Karpas-422 (cell line): ENCODE results near the gene HEYL. TPM values are rescaled to one million over a fixed set of nuclear protein-coding genes. Genes with fewer than 3 reads are reported as not detected.

Source experiments
- DNase-seq: peaks from one replicate; pipeline ENCODE4 v3.0.0-alpha.2; 2015
- H2AFZ ChIP-seq: fragments of 200-600 bp; sonication (generic); 2 replicates; pipeline ENCODE4 v1.6.1; 2014; ENCODE audit warnings: antibody characterized with exemption, low read length, mixed read lengths
- H3K27ac ChIP-seq: fragments of 200-600 bp; sonication (generic); 2 replicates; pipeline ENCODE4 v1.5.1; 2014; ENCODE audit warnings: mild to moderate bottlenecking, low read length, moderate library complexity
- H3K27me3 ChIP-seq: fragments of 200-600 bp; sonication (generic); 2 replicates; pipeline ENCODE4 v1.6.1; 2014; ENCODE audit warnings: low read length, mixed read lengths
- H3K36me3 ChIP-seq: fragments of 200-600 bp; sonication (generic); 2 replicates; pipeline ENCODE4 v1.6.1; 2014; ENCODE audit warnings: low read length, mixed read lengths; ENCODE audit not compliant: insufficient read depth
- H3K4me1 ChIP-seq: fragments of 200-600 bp; sonication (generic); 2 replicates; pipeline ENCODE4 v1.6.1; 2014; ENCODE audit warnings: mild to moderate bottlenecking, low read length, mixed read lengths
- H3K4me2 ChIP-seq: fragments of 200-600 bp; sonication (generic); 2 replicates; pipeline ENCODE4 v1.6.1; 2014; ENCODE audit warnings: low read length, low read depth, mild to moderate bottlenecking; ENCODE audit not compliant: poor library complexity, severe bottlenecking
- H3K4me3 ChIP-seq: fragments of 200-600 bp; sonication (generic); 2 replicates; pipeline ENCODE4 v1.5.1; 2014; ENCODE audit warnings: mild to moderate bottlenecking, antibody characterized with exemption, low read length, mixed read lengths
- H3K79me2 ChIP-seq: fragments of 200-600 bp; sonication (generic); 2 replicates; pipeline ENCODE4 v1.6.1; 2014; ENCODE audit warnings: mild to moderate bottlenecking, low read length, mixed read lengths
- H3K9ac ChIP-seq: fragments of 200-600 bp; sonication (generic); 2 replicates; pipeline ENCODE4 v1.6.0; 2014; ENCODE audit warnings: low read length
- H3K9me2 ChIP-seq: fragments of 200-600 bp; sonication (generic), shearing (Covaris generic); replicated peaks from 2 replicates; pipeline ENCODE4 v1.6.0; 2014; ENCODE audit warnings: mild to moderate bottlenecking, low read length, moderate library complexity; ENCODE audit not compliant: insufficient read depth
- H3K9me3 ChIP-seq: fragments of 300-700, 200-600 bp; sonication (generic); 2 replicates; pipeline ENCODE4 v1.6.1; 2014; ENCODE audit warnings: low read length, mixed read lengths
- H4K20me1 ChIP-seq: fragments of 200-600 bp; sonication (generic); 2 replicates; pipeline ENCODE4 v1.6.1; 2014; ENCODE audit warnings: mild to moderate bottlenecking, antibody characterized with exemption, low read length, low read depth; ENCODE audit not compliant: insufficient read depth
- total RNA-seq: library from RNA; depleted of rRNA; stranded (reverse); fragments of >200 nt; shearing (Covaris generic); gene quantifications from 2 replicates; pipeline ENCODE4 v1.2.3, GENCODE V29; 2014; ENCODE audit warnings: low replicate concordance

HEYL gene
- total RNA-seq, 1 experiment from 2014 or later, result not detected

- Histone ChIP-seq H3K9me3 (no peaks in the 10 kb centered on the region), H3K4me3 (no peak overlapping the region), H3K4me1 (no peaks in the 10 kb centered on the region), H3K4me2 (no peak overlapping the region), H3K27ac (no peak overlapping the region), H2AFZ (no peak overlapping the region), H4K20me1 (no peaks in the 10 kb centered on the region), H3K27me3 (no peaks in the 10 kb centered on the region), H3K79me2 (no peaks in the 10 kb centered on the region), H3K36me3 (no peaks in the 10 kb centered on the region), H3K9me2 (no peaks in the 10 kb centered on the region), H3K9ac (no peak overlapping the region)
- no peak for DNase-seq
These were observed 41.9 kb upstream of the HEYL start for GRCh38 chr1:39681294-39681693.

- Histone ChIP-seq H3K27ac (no peak overlapping the region), H2AFZ (no peak overlapping the region), H3K4me3 (no peak overlapping the region), H3K4me1 (no peaks in the 10 kb centered on the region), H3K27me3 (no peaks in the 10 kb centered on the region), H4K20me1 (no peaks in the 10 kb centered on the region), H3K9ac (no peak overlapping the region), H3K79me2 (no peaks in the 10 kb centered on the region), H3K36me3 (no peaks in the 10 kb centered on the region), H3K9me2 (no peaks in the 10 kb centered on the region), H3K4me2 (no peak overlapping the region), H3K9me3 (no peaks in the 10 kb centered on the region)
- DNase-seq, result no peak
These were observed 41.3 kb upstream of the HEYL start for GRCh38 chr1:39680751-39681150.

GRCh38 chr1:39679821-39680220 lies 40.4 kb upstream of the HEYL start:
- DNase-seq, result no peak
- no peak overlapping the region for H2AFZ ChIP-seq
- no peaks in the 10 kb centered on the region for H3K9me2 ChIP-seq
- no peaks in the 10 kb centered on the region for H3K36me3 ChIP-seq
- H3K9me3 ChIP-seq, result no peaks in the 10 kb centered on the region
- H3K27ac ChIP-seq, result no peak overlapping the region
- H3K79me2 ChIP-seq, result no peaks in the 10 kb centered on the region
- H3K4me3 ChIP-seq, result no peak overlapping the region
- H3K4me2 ChIP-seq, result no peak overlapping the region
- no peaks in the 10 kb centered on the region for H3K27me3 ChIP-seq
- no peaks in the 10 kb centered on the region for H3K4me1 ChIP-seq
- H4K20me1 ChIP-seq, result no peaks in the 10 kb centered on the region
- H3K9ac ChIP-seq, result no peak overlapping the region

- Histone ChIP-seq H3K9me3 (no peaks in the 10 kb centered on the region), H2AFZ (no peak overlapping the region), H3K9ac (no peak overlapping the region), H3K4me3 (no peak overlapping the region), H3K9me2 (no peaks in the 10 kb centered on the region), H4K20me1 (no peaks in the 10 kb centered on the region), H3K27me3 (no peaks in the 10 kb centered on the region), H3K36me3 (no peaks in the 10 kb centered on the region), H3K4me2 (no peak overlapping the region), H3K27ac (no peak overlapping the region), H3K4me1 (no peaks in the 10 kb centered on the region), H3K79me2 (no peaks in the 10 kb centered on the region)
- no peak for DNase-seq
These were observed 39.4 kb upstream of the HEYL start for GRCh38 chr1:39678889-39679288.

GRCh38 chr1:39677645-39678044 lies 38.2 kb upstream of the HEYL start:
- DNase-seq, result no peak
- H3K4me1 ChIP-seq, result no peaks in the 10 kb centered on the region
- H2AFZ ChIP-seq, result no peak overlapping the region
- no peak overlapping the region for H3K4me3 ChIP-seq
- H3K79me2 ChIP-seq, result no peaks in the 10 kb centered on the region
- H3K9me3 ChIP-seq, result no peaks in the 10 kb centered on the region
- H3K4me2 ChIP-seq, result no peak overlapping the region
- H4K20me1 ChIP-seq, result no peaks in the 10 kb centered on the region
- H3K36me3 ChIP-seq, result no peaks in the 10 kb centered on the region
- no peak overlapping the region for H3K27ac ChIP-seq
- no peaks in the 10 kb centered on the region for H3K27me3 ChIP-seq
- H3K9me2 ChIP-seq, result no peaks in the 10 kb centered on the region
- H3K9ac ChIP-seq, result no peak overlapping the region

GRCh38 chr1:39676948-39677548 lies 37.6 kb upstream of the HEYL start:
- no peak overlapping the region for H2AFZ ChIP-seq
- no peaks in the 10 kb centered on the region for H3K79me2 ChIP-seq
- H3K9me3 ChIP-seq, result no peaks in the 10 kb centered on the region
- H3K27ac ChIP-seq, result no peak overlapping the region
- H3K9me2 ChIP-seq, result no peaks in the 10 kb centered on the region
- no peaks in the 10 kb centered on the region for H3K27me3 ChIP-seq
- H3K4me2 ChIP-seq, result no peak overlapping the region
- no peak overlapping the region for H3K9ac ChIP-seq
- DNase-seq, result no peak
- H3K4me3 ChIP-seq, result no peak overlapping the region
- no peaks in the 10 kb centered on the region for H3K4me1 ChIP-seq
- no peaks in the 10 kb centered on the region for H4K20me1 ChIP-seq
- no peaks in the 10 kb centered on the region for H3K36me3 ChIP-seq

GRCh38 chr1:39675220-39675619 lies 35.8 kb upstream of the HEYL start:
- no peak for DNase-seq
- H3K27ac ChIP-seq, result no peak overlapping the region
- H3K27me3 ChIP-seq, result no peaks in the 10 kb centered on the region
- H2AFZ ChIP-seq, result no peak overlapping the region
- H3K4me1 ChIP-seq, result no peaks in the 10 kb centered on the region
- no peak overlapping the region for H3K4me3 ChIP-seq
- no peaks in the 10 kb centered on the region for H3K36me3 ChIP-seq
- H4K20me1 ChIP-seq, result no peaks in the 10 kb centered on the region
- no peaks in the 10 kb centered on the region for H3K79me2 ChIP-seq
- H3K9me3 ChIP-seq, result no peaks in the 10 kb centered on the region
- H3K9ac ChIP-seq, result no peak overlapping the region
- no peak overlapping the region for H3K4me2 ChIP-seq
- no peaks in the 10 kb centered on the region for H3K9me2 ChIP-seq

GRCh38 chr1:39673215-39673614 lies 33.8 kb upstream of the HEYL start:
- Histone ChIP-seq H3K9ac (no peak overlapping the region), H2AFZ (no peak overlapping the region), H3K9me2 (no peaks in the 10 kb centered on the region), H3K27me3 (no peaks in the 10 kb centered on the region), H3K4me2 (no peak overlapping the region), H3K27ac (no peak overlapping the region), H4K20me1 (no peaks in the 10 kb centered on the region), H3K4me3 (no peak overlapping the region), H3K79me2 (no peaks in the 10 kb centered on the region), H3K9me3 (no peaks in the 10 kb centered on the region), H3K4me1 (no peaks in the 10 kb centered on the region), H3K36me3 (no peaks in the 10 kb centered on the region)
- no peak for DNase-seq

GRCh38 chr1:39672551-39672947 lies 33.1 kb upstream of the HEYL start:
- Histone ChIP-seq H3K9ac (no peak overlapping the region), H3K4me3 (no peak overlapping the region), H3K9me3 (no peaks in the 10 kb centered on the region), H3K36me3 (no peaks in the 10 kb centered on the region), H3K27ac (no peak overlapping the region), H3K79me2 (no peaks in the 10 kb centered on the region), H3K4me1 (no peaks in the 10 kb centered on the region), H3K27me3 (no peaks in the 10 kb centered on the region), H2AFZ (no peak overlapping the region), H4K20me1 (no peaks in the 10 kb centered on the region), H3K4me2 (peak overlapping the region; percentile 35), H3K9me2 (no peaks in the 10 kb centered on the region)
- DNase-seq, result peak; percentile 52
